H9 (cell line): ENCODE data around the gene CFAP299. TPM values are rescaled to one million over a fixed set of nuclear protein-coding genes. Genes with fewer than 3 reads are reported as not detected.
A peak's percentile ranks its signal among the peaks of the same experiment; 100 is the strongest.

ENCODE experiments used
- DNase-seq: peaks from one replicate; pipeline ENCODE4 v3.0.0-alpha.2; 2017
- H2AFZ ChIP-seq: one replicate; pipeline ENCODE4 v1.6.1; 2013; ENCODE audit warnings: mild to moderate bottlenecking, low read length, control low read depth, moderate library complexity
- H2AK5ac ChIP-seq: 2 replicates; pipeline ENCODE4 v1.6.1; 2013; ENCODE audit warnings: low read length, control low read depth, mixed read lengths; ENCODE audit not compliant: insufficient read length
- H2BK120ac ChIP-seq: one replicate; pipeline ENCODE4 v1.6.1; 2013; ENCODE audit warnings: low read depth, mild to moderate bottlenecking, low read length, control low read depth, inconsistent platforms; ENCODE audit not compliant: poor library complexity, severe bottlenecking
- H2BK12ac ChIP-seq: 2 replicates; pipeline ENCODE4 v1.6.1; 2013; ENCODE audit warnings: low read length, control low read depth, mixed read lengths, low read depth; ENCODE audit not compliant: insufficient read length
- H2BK15ac ChIP-seq: 2 replicates; pipeline ENCODE4 v1.6.1; 2013; ENCODE audit warnings: low read depth, low read length, control low read depth
- H2BK20ac ChIP-seq: one replicate; pipeline ENCODE4 v1.6.1; 2013; ENCODE audit warnings: low read depth, mild to moderate bottlenecking, low read length, control low read depth, inconsistent platforms; ENCODE audit not compliant: poor library complexity, severe bottlenecking
- H2BK5ac ChIP-seq: 2 replicates; pipeline ENCODE4 v1.6.1; 2013; ENCODE audit warnings: low read length, control low read depth, mixed read lengths; ENCODE audit not compliant: insufficient read length
- H3K14ac ChIP-seq: 2 replicates; pipeline ENCODE4 v1.6.1; 2013; ENCODE audit warnings: low read length, control low read depth; ENCODE audit not compliant: insufficient read depth
- H3K18ac ChIP-seq: 2 replicates; pipeline ENCODE4 v1.6.1; 2013; ENCODE audit warnings: low read depth, mild to moderate bottlenecking, mixed read lengths, low read length, control low read depth; ENCODE audit not compliant: insufficient read length
- H3K23ac ChIP-seq: 2 replicates; pipeline ENCODE4 v1.6.1; 2013; ENCODE audit warnings: low read length, control low read depth, mixed read lengths, low read depth; ENCODE audit not compliant: insufficient read length
- H3K23me2 ChIP-seq: 2 replicates; pipeline ENCODE4 v1.6.1; 2013; ENCODE audit warnings: low read depth, mild to moderate bottlenecking, mixed read lengths, low read length, control low read depth; ENCODE audit not compliant: insufficient read length, poor library complexity, severe bottlenecking
- H3K27ac ChIP-seq: 2 replicates; pipeline ENCODE4 v1.5.1; 2013; ENCODE audit warnings: low read length, control low read depth, mixed read lengths, low read depth; ENCODE audit not compliant: insufficient read length
- H3K27me3 ChIP-seq: 2 replicates; pipeline ENCODE4 v1.6.1; 2013; ENCODE audit warnings: low read length, control low read depth, inconsistent platforms; ENCODE audit not compliant: insufficient read depth
- H3K4ac ChIP-seq: 2 replicates; pipeline ENCODE4 v1.6.1; 2013; ENCODE audit warnings: low read depth, mild to moderate bottlenecking, control low read depth, inconsistent platforms, low read length, moderate library complexity
- H3K4me1 ChIP-seq: 2 replicates; pipeline ENCODE4 v1.6.1; 2013; ENCODE audit warnings: low read length, control low read depth, inconsistent platforms; ENCODE audit not compliant: insufficient read depth
- H3K4me2 ChIP-seq: 2 replicates; pipeline ENCODE4 v1.6.1; 2013; ENCODE audit warnings: low read length, control low read depth, mixed read lengths; ENCODE audit not compliant: insufficient read length, insufficient read depth
- H3K56ac ChIP-seq: 2 replicates; pipeline ENCODE4 v1.6.1; 2013; ENCODE audit warnings: low read depth, mild to moderate bottlenecking, mixed read lengths, low read length, control low read depth; ENCODE audit not compliant: insufficient read length
- H3K79me1 ChIP-seq: 2 replicates; pipeline ENCODE4 v1.6.1; 2013; ENCODE audit warnings: low read depth, mild to moderate bottlenecking, moderate library complexity, low read length, control low read depth, inconsistent platforms; ENCODE audit not compliant: insufficient read depth, poor library complexity, severe bottlenecking
- H3K79me2 ChIP-seq: 2 replicates; pipeline ENCODE4 v1.6.1; 2013; ENCODE audit warnings: low read length, control low read depth, inconsistent platforms; ENCODE audit not compliant: insufficient read depth
- H3K9ac ChIP-seq: 2 replicates; pipeline ENCODE4 v1.6.1; 2013; ENCODE audit warnings: low read length, control low read depth, mixed read lengths; ENCODE audit not compliant: insufficient read length; ENCODE audit errors: extremely low read depth
- H3K9me3 ChIP-seq: one replicate; pipeline ENCODE4 v1.6.1; 2013; ENCODE audit warnings: low read depth, low read length, inconsistent platforms; ENCODE audit not compliant: control insufficient read depth
- H3T11ph ChIP-seq: one replicate; pipeline ENCODE4 v1.6.1; 2013; ENCODE audit warnings: mild to moderate bottlenecking, low read length, control low read depth, inconsistent platforms
- H4K20me1 ChIP-seq: one replicate; pipeline ENCODE4 v1.6.1; 2013; ENCODE audit not compliant: control insufficient read depth, insufficient read length, insufficient read depth
- H4K5ac ChIP-seq: 2 replicates; pipeline ENCODE4 v1.6.1; 2013; ENCODE audit warnings: low read depth, mild to moderate bottlenecking, mixed read lengths, low read length, control low read depth; ENCODE audit not compliant: insufficient read length
- H4K8ac ChIP-seq: replicated peaks from 2 replicates; pipeline ENCODE4 v1.6.1; 2013; ENCODE audit warnings: low read length, control low read depth, mixed read lengths, low read depth; ENCODE audit not compliant: insufficient read length
- H4K91ac ChIP-seq: 2 replicates; pipeline ENCODE4 v1.6.1; 2013; ENCODE audit warnings: low read depth, mild to moderate bottlenecking, moderate library complexity, mixed read lengths, low read length, control low read depth; ENCODE audit not compliant: insufficient read length
- H3K27ac Mint-ChIP-seq, 3 experiments: 2 replicates in 2 of 3; 3 replicates in 1 of 3; pipeline ENCODE4 v1.8.0; 2020 to 2021; ENCODE audit warnings: mixed read lengths in 3 of 3, mild to moderate bottlenecking in 1 of 3, moderate library complexity in 1 of 3
- H3K27me3 Mint-ChIP-seq: 2 replicates; pipeline ENCODE4 v1.8.0; 2021; ENCODE audit warnings: low read depth, mild to moderate bottlenecking, moderate library complexity, mixed read lengths
- H3K36me3 Mint-ChIP-seq, 3 experiments: 2 replicates in 2 of 3; 3 replicates in 1 of 3; pipeline ENCODE4 v1.8.0; 2020 to 2021; ENCODE audit warnings: low read depth in 3 of 3, mixed read lengths in 3 of 3; ENCODE audit not compliant: insufficient read depth in 1 of 3
- H3K4me1 Mint-ChIP-seq, 2 experiments: 2 replicates each; pipeline ENCODE4 v1.8.0; 2020; ENCODE audit warnings: mixed read lengths in 2 of 2
- H3K4me3 Mint-ChIP-seq, 2 experiments: 2 replicates in 1 of 2; 3 replicates in 1 of 2; pipeline ENCODE4 v1.8.0; 2020 to 2021; ENCODE audit warnings: mild to moderate bottlenecking in 2 of 2, mixed read lengths in 2 of 2, moderate library complexity in 1 of 2
- H3K9me3 Mint-ChIP-seq, 2 experiments: 2 replicates in 1 of 2; 3 replicates in 1 of 2; pipeline ENCODE4 v1.8.0; 2020; ENCODE audit warnings: mild to moderate bottlenecking in 2 of 2, mixed read lengths in 2 of 2, moderate library complexity in 1 of 2
- WGBS: extraction: QIAGEN DNeasy Blood & Tissue Kit; methylation state at CpG from one replicate; pipeline ENCODE4 v1.1.7; 2013; ENCODE audit warnings: missing lambda C conversion rate, low lambda C conversion rate, mixed read lengths; ENCODE audit not compliant: insufficient read length; ENCODE audit errors: extremely low coverage; 5-methylcytosine and 5-hydroxymethylcytosine counted together
- total RNA-seq: library from RNA; stranded (reverse); gene quantifications from 2 replicates; pipeline ENCODE4 v1.2.1, GENCODE V29; 2021
- TF ChIP-seq, protein P1 (sequence below): fragments of 200-600 bp; sonication (generic); conservative IDR thresholded peaks from 3 replicates; pipeline ENCODE4 v1.8.0; 2021; ENCODE audit warnings: antibody characterized with exemption, mild to moderate bottlenecking

Gene CFAP299
- total RNA-seq, 1 experiment from 2014 or later = not detected

DNA sequence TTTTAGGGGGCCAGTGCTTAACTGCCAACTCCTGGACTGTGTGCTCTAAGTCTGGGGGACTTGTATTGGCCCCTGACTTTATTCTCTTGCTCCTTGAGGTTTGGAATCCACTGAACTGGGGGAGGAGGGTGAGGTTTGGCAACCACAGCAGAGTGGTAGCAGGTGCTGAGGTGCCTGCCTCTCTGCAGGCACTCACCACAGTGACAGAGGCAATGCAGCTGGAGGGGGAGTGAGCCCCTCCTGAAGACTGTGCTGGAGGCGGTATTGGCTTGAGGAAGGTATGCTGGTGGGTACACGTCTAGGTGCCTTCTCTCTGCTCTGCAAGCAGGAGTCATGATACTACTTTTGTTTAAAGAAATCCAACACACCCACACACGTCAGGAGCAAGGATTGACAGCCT is 24.6 kb downstream of the CFAP299 start:
- peaks cover 35% of the 10 kb centered on the region for H3K27me3 Mint-ChIP-seq
- no peak overlapping the region for H2BK15ac ChIP-seq

More for the DNA sequence above, 24.6 kb downstream of the CFAP299 start:
- Histone ChIP-seq H2AK5ac (no peak overlapping the region), H4K91ac (no peak overlapping the region), H2AFZ (no peak overlapping the region), H3K4ac (no peak overlapping the region), H4K8ac (no peak overlapping the region), H2BK12ac (no peak overlapping the region), H3K18ac (no peak overlapping the region), H3K14ac (no peak overlapping the region), H3K4me2 (no peak overlapping the region), H2BK120ac (no peak overlapping the region), H2BK5ac (no peak overlapping the region), H3K9ac (no peak overlapping the region), H3K27ac (no peak overlapping the region), H3K79me1 (no peaks in the 10 kb centered on the region), H2BK20ac (no peak overlapping the region), H3K79me2 (no peaks in the 10 kb centered on the region), H4K5ac (no peak overlapping the region), H3K27me3 (no peaks in the 10 kb centered on the region), H3K23ac (no peak overlapping the region), H3K9me3 (no peaks in the 10 kb centered on the region), H4K20me1 (no peaks in the 10 kb centered on the region), H3K4me1 (no peaks in the 10 kb centered on the region), H3K23me2 (no peaks in the 10 kb centered on the region), H3K56ac (no peak overlapping the region), H3T11ph (no peak overlapping the region)
- WGBS = no CpG with 5 or more reads among the region's 3 CpGs
- Mint-ChIP-seq H3K4me3 (no peak overlapping the region), H3K36me3 (no peaks in the 10 kb centered on the region), H3K4me1 (peaks cover 4 to 14% of the 10 kb centered on the region in 2 experiments; a peak in 3 of 4 replicates), H3K9me3 (no peaks in the 10 kb centered on the region), H3K27ac (no peak overlapping the region; a peak in 1 of 7 replicates)
- peak; percentile 34 for DNase-seq
- TF ChIP-seq, protein P1, sequence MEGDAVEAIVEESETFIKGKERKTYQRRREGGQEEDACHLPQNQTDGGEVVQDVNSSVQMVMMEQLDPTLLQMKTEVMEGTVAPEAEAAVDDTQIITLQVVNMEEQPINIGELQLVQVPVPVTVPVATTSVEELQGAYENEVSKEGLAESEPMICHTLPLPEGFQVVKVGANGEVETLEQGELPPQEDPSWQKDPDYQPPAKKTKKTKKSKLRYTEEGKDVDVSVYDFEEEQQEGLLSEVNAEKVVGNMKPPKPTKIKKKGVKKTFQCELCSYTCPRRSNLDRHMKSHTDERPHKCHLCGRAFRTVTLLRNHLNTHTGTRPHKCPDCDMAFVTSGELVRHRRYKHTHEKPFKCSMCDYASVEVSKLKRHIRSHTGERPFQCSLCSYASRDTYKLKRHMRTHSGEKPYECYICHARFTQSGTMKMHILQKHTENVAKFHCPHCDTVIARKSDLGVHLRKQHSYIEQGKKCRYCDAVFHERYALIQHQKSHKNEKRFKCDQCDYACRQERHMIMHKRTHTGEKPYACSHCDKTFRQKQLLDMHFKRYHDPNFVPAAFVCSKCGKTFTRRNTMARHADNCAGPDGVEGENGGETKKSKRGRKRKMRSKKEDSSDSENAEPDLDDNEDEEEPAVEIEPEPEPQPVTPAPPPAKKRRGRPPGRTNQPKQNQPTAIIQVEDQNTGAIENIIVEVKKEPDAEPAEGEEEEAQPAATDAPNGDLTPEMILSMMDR = no peak
